NCI-H2171 (cell line): ENCODE data around the gene SALL4.
"Not testable (repeated sequence)": the region's sequence is repeated elsewhere in the genome, so short reads cannot be mapped to it uniquely, and the experiment has no call there.

Experiments
- DNase-seq: peaks from one replicate; lab custom pipeline; 2025; lab: John Stamatoyannopoulos, UW

The SALL4 gene

GRCh38 chr20:51801122-51801822 lies 1.0 kb downstream of the SALL4 start:
- peak; percentile 52 for DNase-seq

GRCh38 chr20:51800872-51801121 lies 1.5 kb downstream of the SALL4 start:
- DNase-seq: peak; percentile 33

- peak; percentile 90 for DNase-seq
Measured at GRCh38 chr20:51800060-51800871, 2.1 kb downstream of the SALL4 start.

GRCh38 chr20:51799401-51799860 lies 2.9 kb downstream of the SALL4 start:
- no peak for DNase-seq

DNA sequence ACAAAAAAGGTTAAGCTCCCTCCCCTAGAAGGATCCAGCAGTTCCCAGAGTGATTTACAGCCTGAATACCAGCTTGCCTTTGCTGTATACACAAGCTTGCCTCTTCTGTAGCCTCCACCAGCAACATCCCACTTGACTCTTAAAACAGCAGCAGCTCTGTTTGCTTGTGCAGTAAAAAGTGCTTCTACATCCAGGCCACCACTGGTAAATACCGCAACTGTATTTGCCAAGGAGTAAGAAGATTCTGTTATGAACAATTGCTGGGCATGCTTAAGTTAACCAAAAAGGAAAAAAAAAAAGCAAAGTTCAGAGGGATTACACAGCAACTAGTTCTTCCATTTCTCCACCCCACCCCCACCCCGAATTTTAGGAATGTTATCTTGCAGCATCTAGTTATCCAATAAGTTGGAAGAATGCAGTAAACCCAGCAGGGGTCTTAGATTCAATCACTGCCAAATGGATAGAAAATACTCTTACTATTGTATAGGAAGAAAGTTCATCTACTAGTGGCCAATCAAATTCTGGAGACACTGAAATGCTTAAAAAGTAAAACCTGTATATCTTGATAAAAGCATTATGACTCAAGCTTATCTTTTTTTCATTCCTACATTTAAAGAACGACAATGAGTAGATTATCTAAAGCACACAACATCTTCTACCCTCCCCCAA lies 4.8 kb downstream of the SALL4 start:
- no peak for DNase-seq

DNA sequence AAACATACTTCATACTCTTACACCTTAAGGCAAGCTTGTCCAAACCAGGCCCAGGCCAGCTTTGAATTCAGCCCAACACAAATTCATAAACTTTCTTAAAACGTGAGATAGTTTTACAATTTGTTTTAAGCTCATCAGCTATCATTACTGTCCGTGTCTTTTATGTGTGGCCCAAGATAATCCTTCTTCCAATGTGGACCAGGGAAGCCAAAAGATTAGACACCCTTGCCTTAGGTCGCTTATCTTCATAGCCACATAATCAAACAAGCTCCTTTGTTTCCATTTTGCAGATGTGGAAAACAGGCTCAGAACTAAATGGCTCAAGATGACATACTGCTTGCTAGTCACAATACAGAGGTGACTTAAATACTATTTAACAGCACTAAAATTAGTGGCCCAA lies 6.0 kb downstream of the SALL4 start:
- no peak for DNase-seq

- no peak for DNase-seq
Measured at GRCh38 chr20:51792960-51793359, 9.4 kb downstream of the SALL4 start.

GRCh38 chr20:51791626-51792025 lies 10.7 kb downstream of the SALL4 start:
- no peak for DNase-seq

DNA sequence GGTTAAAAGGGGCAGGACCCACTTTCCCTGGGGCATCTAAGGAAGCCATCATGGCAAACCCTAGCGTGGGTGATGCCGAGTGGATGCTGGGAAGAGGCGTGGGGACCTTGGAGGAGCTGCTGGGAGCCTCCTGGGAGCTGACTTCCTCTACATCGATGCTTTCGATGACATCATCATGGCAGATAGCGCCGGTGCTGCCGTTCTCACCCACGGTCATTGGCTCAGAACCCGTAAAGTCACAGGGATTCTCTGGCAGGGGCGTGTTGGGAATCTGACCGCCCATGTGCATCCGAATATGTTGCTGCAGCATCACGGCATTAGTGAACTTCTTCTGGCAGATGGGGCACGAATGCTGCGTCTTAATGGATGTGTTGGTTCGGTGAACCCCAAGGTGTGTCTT lies 12.1 kb downstream of the SALL4 start:
- no peak for DNase-seq

DNA sequence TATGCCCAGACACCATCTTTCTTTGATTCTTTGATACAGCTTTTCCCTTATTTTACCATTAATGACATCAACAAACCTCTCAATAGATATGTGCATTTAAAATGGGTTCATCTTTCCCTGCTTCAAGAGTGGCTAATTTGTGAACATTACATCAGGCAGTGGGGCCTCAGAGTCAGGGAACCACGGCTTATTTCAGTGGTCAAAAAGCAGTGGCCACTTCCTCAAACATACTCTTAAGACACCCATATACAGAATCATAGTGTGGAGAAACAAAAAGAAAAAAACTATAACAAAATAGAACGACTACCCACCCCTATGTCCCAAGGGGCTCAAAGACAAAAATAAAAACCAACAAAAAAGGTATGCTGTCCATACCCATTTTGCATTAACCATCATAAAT lies 12.9 kb downstream of the SALL4 start:
- no peak for DNase-seq

DNA sequence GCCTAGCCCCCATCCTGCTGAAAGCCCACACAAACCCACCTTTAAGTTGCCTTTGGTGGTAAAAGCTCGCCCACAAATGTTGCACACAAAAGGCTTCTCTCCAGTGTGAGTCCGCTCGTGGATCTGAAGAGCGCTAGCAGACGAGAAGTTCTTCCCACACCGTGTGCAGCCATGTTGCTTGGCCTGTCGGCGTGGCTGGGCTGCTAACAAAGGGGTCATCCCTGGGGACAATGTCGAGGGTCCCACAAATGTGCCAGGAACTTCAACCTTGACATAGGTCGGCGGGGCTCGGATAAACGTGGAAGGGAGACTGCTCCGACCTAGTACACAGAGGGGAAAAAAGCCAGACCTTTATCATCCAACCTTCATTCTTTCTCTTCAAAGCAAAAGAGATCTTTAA lies 13.5 kb downstream of the SALL4 start:
- no peak for DNase-seq

- DNase-seq: no peak
Measured at GRCh38 chr20:51784299-51784698, 18.0 kb downstream of the SALL4 start.

- DNase-seq: not testable (repeated sequence)
Measured at GRCh38 chr20:51778229-51778759, 24.0 kb downstream of the SALL4 start.

DNA sequence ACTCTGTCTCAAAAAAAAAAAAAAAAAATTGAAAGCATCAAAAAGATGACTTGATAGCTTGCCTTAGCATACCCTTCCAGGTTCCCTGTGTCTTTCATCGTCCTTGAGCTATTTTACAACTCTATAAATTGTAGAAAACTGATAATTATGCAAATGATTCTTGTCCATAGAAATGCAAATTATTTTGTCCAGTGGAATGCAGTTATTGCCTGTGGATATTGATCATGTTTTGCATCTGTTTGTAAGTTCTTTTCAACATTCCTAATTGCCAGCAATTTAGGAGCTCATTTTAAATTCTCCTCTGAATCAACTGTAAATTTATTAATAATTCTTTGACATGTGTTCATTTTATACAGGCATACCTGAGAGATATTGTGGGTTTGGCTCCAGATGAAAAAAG lies 27.1 kb downstream of the SALL4 start:
- DNase-seq: no peak

GRCh38 chr20:51772236-51772635 lies 30.1 kb downstream of the SALL4 start:
- DNase-seq: no peak

- no peak for DNase-seq
Measured at GRCh38 chr20:51769976-51770615, 32.2 kb downstream of the SALL4 start.

- no peak for DNase-seq
Measured at GRCh38 chr20:51768759-51769517, 33.4 kb downstream of the SALL4 start.

GRCh38 chr20:51767867-51768758 lies 34.2 kb downstream of the SALL4 start, which contains the start of gene ATP9A:
Gene ATP9A, minus strand, starts transcription at chr20:51768390. Its CDS starts 21 bp downstream, at chr20:51768369.
- DNase-seq: no peak

DNA sequence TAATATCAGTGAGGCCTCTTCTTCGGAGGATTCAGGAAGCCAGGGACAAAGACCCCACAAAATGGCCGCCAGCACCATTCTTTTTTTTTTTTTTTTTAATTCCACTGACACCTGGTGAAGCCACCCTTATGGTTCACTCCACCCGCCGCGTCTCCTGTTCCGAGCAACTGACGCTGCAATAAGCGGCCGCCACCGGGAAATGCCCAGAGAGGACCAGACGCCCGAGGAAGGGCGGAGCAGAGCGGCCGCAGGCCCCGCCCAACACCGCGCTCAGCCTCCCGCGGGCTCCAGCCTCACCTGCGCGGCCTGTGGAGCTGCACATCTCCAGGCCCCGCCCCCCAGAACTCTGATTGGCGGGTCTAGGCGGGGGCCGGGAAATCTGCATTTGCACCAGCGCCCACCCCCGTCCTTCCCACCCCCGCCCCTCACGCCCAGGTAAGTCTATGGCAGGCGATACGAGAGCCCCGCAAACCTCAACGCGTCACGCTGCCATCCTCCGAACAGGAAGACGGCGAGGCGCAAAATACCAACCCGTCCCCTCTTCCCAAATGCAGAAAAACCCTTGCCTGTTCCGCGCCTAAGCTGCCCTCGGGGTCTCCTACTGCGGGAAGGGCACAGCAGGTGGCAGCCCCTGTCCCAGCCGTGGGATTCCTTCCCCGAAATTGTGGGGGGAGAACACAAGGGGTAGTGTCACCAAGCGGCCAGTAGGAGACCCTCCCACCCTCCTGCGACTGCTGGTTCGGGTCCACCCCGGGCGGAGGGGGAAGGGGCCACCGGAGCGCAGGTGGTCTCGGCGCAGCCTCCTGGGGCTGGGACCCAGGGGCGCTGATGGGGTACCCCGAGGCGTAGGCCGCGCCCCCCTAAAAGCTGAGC lies 35.1 kb downstream of the SALL4 start:
- DNase-seq: peak; percentile 99
